ENCODE results near the gene DNAH5. TPM values are rescaled to one million over a fixed set of nuclear protein-coding genes. Genes with fewer than 3 reads are reported as not detected.

DNAH5 gene
- total RNA-seq, 5 donors from 2014 or later (not counting 1 experiment from before 2014, with no cell fraction given) = 0.03 TPM; not detected in 4

GRCh38 chr5:13865312-13865711, 79.2 kb downstream of the DNAH5 start:
- CTCF ChIA-PET = no interaction called here
- no peaks in the 10 kb centered on the region for H3K27me3 ChIP-seq (replicated peaks in 1 of 2; ENCODE audit: control insufficient read depth in 2 of 2, extremely low read depth in 1 of 2, insufficient read depth in 2 of 2, low read length in 1 of 2)
- H3K4me1 Mint-ChIP-seq = no peaks in the 10 kb centered on the region
- H3K4me1 ChIP-seq (ENCODE audit: control insufficient read depth in 1 of 2, extremely low read depth in 1 of 2, insufficient read depth in 2 of 2, low read length in 2 of 2) = no peaks in the 10 kb centered on the region
- H3K9me3 Mint-ChIP-seq = peaks cover 6 to 29% (median 20%) of the 10 kb centered on the region in 3 donors
- H3K27ac Mint-ChIP-seq = no peak overlapping the region
- no peaks in the 10 kb centered on the region for H3K27me3 Mint-ChIP-seq
- no peak overlapping the region for H3K27ac ChIP-seq (ENCODE audit: low read length)
- no peaks in the 10 kb centered on the region for H3K36me3 Mint-ChIP-seq
- H3K36me3 ChIP-seq (ENCODE audit: control insufficient read depth in 2 of 2, extremely low read depth in 1 of 2, insufficient read depth in 1 of 2, low read length in 1 of 2) = no peaks in the 10 kb centered on the region
- H3K4me3 Mint-ChIP-seq = no peak overlapping the region
- no peak overlapping the region for H3K4me3 ChIP-seq (ENCODE audit: control insufficient read depth in 1 of 2, extremely low read depth in 1 of 2, low read length in 1 of 2)
- no peak for DNase-seq
- no peaks in the 10 kb centered on the region for H3K9me3 ChIP-seq
- no peak for ATAC-seq (replicated peaks in 1 of 4)
- POLR2A ChIA-PET = no interaction called here

- H3K4me1 ChIP-seq (ENCODE audit: control insufficient read depth in 1 of 2, extremely low read depth in 1 of 2, insufficient read depth in 2 of 2, low read length in 2 of 2) = no peaks in the 10 kb centered on the region
- DNase-seq (no peak), ATAC-seq (replicated peaks in 1 of 4) (no peak)
- no peaks in the 10 kb centered on the region for H3K36me3 ChIP-seq (ENCODE audit: control insufficient read depth in 2 of 2, extremely low read depth in 1 of 2, insufficient read depth in 1 of 2, low read length in 1 of 2)
- ChIA-PET CTCF (no interaction called here), POLR2A (no interaction called here)
- H3K4me3 ChIP-seq (ENCODE audit: control insufficient read depth in 1 of 2, extremely low read depth in 1 of 2, low read length in 1 of 2) = no peak overlapping the region
- Mint-ChIP-seq H3K4me3 (no peak overlapping the region), H3K27ac (no peak overlapping the region), H3K36me3 (no peaks in the 10 kb centered on the region), H3K9me3 (peaks cover 16 to 43% (median 21%) of the 10 kb centered on the region in 3 donors), H3K27me3 (no peaks in the 10 kb centered on the region), H3K4me1 (no peaks in the 10 kb centered on the region)
- H3K27ac ChIP-seq (ENCODE audit: low read length) = no peak overlapping the region
- no peaks in the 10 kb centered on the region for H3K27me3 ChIP-seq (replicated peaks in 1 of 2; ENCODE audit: control insufficient read depth in 2 of 2, extremely low read depth in 1 of 2, insufficient read depth in 2 of 2, low read length in 1 of 2)
- H3K9me3 ChIP-seq = no peaks in the 10 kb centered on the region
- 79% methylated on average over 3 of the region's 4 CpGs for WGBS (ENCODE audit: insufficient coverage)
These were observed 84.3 kb downstream of the DNAH5 start for GRCh38 chr5:13860146-13860545.

- ATAC-seq (replicated peaks in 1 of 4) (no peak), DNase-seq (no peak)
- H3K27me3 Mint-ChIP-seq = no peaks in the 10 kb centered on the region
- H3K36me3 ChIP-seq (ENCODE audit: control insufficient read depth in 2 of 2, extremely low read depth in 1 of 2, insufficient read depth in 1 of 2, low read length in 1 of 2) = no peaks in the 10 kb centered on the region
- no peak overlapping the region for H3K4me3 Mint-ChIP-seq
- H3K4me1 Mint-ChIP-seq = no peaks in the 10 kb centered on the region
- no peak overlapping the region for H3K27ac ChIP-seq (ENCODE audit: low read length)
- no peaks in the 10 kb centered on the region for H3K36me3 Mint-ChIP-seq
- no peaks in the 10 kb centered on the region for H3K9me3 ChIP-seq
- no peaks in the 10 kb centered on the region for H3K4me1 ChIP-seq (ENCODE audit: control insufficient read depth in 1 of 2, extremely low read depth in 1 of 2, insufficient read depth in 2 of 2, low read length in 2 of 2)
- H3K9me3 Mint-ChIP-seq = peaks cover 16 to 43% (median 21%) of the 10 kb centered on the region in 3 donors
- H3K4me3 ChIP-seq (ENCODE audit: control insufficient read depth in 1 of 2, extremely low read depth in 1 of 2, low read length in 1 of 2) = no peak overlapping the region
- ChIA-PET CTCF (interaction anchor here in 1 of 2 donors (0.6 kb wide), 1 partner anchor 217 kb away, joined by 3 read pairs; no protein-coding TSS in a partner anchor), POLR2A (no interaction called here)
- no CpG with 5 or more reads among the region's 5 CpGs for WGBS (ENCODE audit: insufficient coverage)
- no peak overlapping the region for H3K27ac Mint-ChIP-seq
- no peaks in the 10 kb centered on the region for H3K27me3 ChIP-seq (replicated peaks in 1 of 2; ENCODE audit: control insufficient read depth in 2 of 2, extremely low read depth in 1 of 2, insufficient read depth in 2 of 2, low read length in 1 of 2)
These were observed 85.0 kb downstream of the DNAH5 start for GRCh38 chr5:13859270-13860065.

- ChIA-PET POLR2A (no interaction called here), CTCF (no interaction called here)
- no peaks in the 10 kb centered on the region for H3K4me1 ChIP-seq (ENCODE audit: control insufficient read depth in 1 of 2, extremely low read depth in 1 of 2, insufficient read depth in 2 of 2, low read length in 2 of 2)
- no peak overlapping the region for H3K4me3 ChIP-seq (ENCODE audit: control insufficient read depth in 1 of 2, extremely low read depth in 1 of 2, low read length in 1 of 2)
- Mint-ChIP-seq H3K4me1 (no peaks in the 10 kb centered on the region), H3K27me3 (no peaks in the 10 kb centered on the region), H3K27ac (no peak overlapping the region), H3K36me3 (no peaks in the 10 kb centered on the region), H3K9me3 (peaks cover 5 to 12% (median 10%) of the 10 kb centered on the region in 3 donors), H3K4me3 (no peak overlapping the region)
- no peak overlapping the region for H3K27ac ChIP-seq (ENCODE audit: low read length)
- DNase-seq (no peak), ATAC-seq (replicated peaks in 1 of 4) (no peak)
- no peaks in the 10 kb centered on the region for H3K27me3 ChIP-seq (replicated peaks in 1 of 2; ENCODE audit: control insufficient read depth in 2 of 2, extremely low read depth in 1 of 2, insufficient read depth in 2 of 2, low read length in 1 of 2)
- no peaks in the 10 kb centered on the region for H3K36me3 ChIP-seq (ENCODE audit: control insufficient read depth in 2 of 2, extremely low read depth in 1 of 2, insufficient read depth in 1 of 2, low read length in 1 of 2)
- no peaks in the 10 kb centered on the region for H3K9me3 ChIP-seq
- WGBS (ENCODE audit: insufficient coverage) = 88% methylated on average over 5 of the region's 6 CpGs
These were observed 101.2 kb downstream of the DNAH5 start for GRCh38 chr5:13843175-13843846.

- Mint-ChIP-seq H3K4me1 (no peaks in the 10 kb centered on the region), H3K4me3 (no peak overlapping the region), H3K27ac (no peak overlapping the region), H3K36me3 (no peaks in the 10 kb centered on the region), H3K9me3 (peaks cover 9 to 32% (median 20%) of the 10 kb centered on the region in 3 donors), H3K27me3 (no peaks in the 10 kb centered on the region)
- CTCF ChIA-PET = no interaction called here
- ATAC-seq (replicated peaks in 1 of 4) (no peak), DNase-seq (no peak)
- Histone ChIP-seq H3K36me3 (ENCODE audit: control insufficient read depth in 2 of 2, extremely low read depth in 1 of 2, insufficient read depth in 1 of 2, low read length in 1 of 2) (no peaks in the 10 kb centered on the region), H3K9me3 (no peaks in the 10 kb centered on the region), H3K27ac (ENCODE audit: low read length) (no peak overlapping the region), H3K4me1 (ENCODE audit: control insufficient read depth in 1 of 2, extremely low read depth in 1 of 2, insufficient read depth in 2 of 2, low read length in 2 of 2) (no peaks in the 10 kb centered on the region), H3K27me3 (replicated peaks in 1 of 2; ENCODE audit: control insufficient read depth in 2 of 2, extremely low read depth in 1 of 2, insufficient read depth in 2 of 2, low read length in 1 of 2) (no peaks in the 10 kb centered on the region), H3K4me3 (ENCODE audit: control insufficient read depth in 1 of 2, extremely low read depth in 1 of 2, low read length in 1 of 2) (no peak overlapping the region)
- no CpG with 5 or more reads among the region's 3 CpGs for WGBS (ENCODE audit: insufficient coverage)
- POLR2A ChIA-PET = no interaction called here
These were observed 111.0 kb downstream of the DNAH5 start for GRCh38 chr5:13833440-13833839.

- H3K36me3 ChIP-seq (ENCODE audit: control insufficient read depth in 2 of 2, extremely low read depth in 1 of 2, insufficient read depth in 1 of 2, low read length in 1 of 2) = no peaks in the 10 kb centered on the region
- H3K27me3 ChIP-seq (replicated peaks in 1 of 2; ENCODE audit: control insufficient read depth in 2 of 2, extremely low read depth in 1 of 2, insufficient read depth in 2 of 2, low read length in 1 of 2) = no peaks in the 10 kb centered on the region
- H3K27ac Mint-ChIP-seq = no peak overlapping the region
- H3K9me3 ChIP-seq = no peaks in the 10 kb centered on the region
- H3K27me3 Mint-ChIP-seq = no peaks in the 10 kb centered on the region
- no peak overlapping the region for H3K4me3 ChIP-seq (ENCODE audit: control insufficient read depth in 1 of 2, extremely low read depth in 1 of 2, low read length in 1 of 2)
- CTCF ChIA-PET = no interaction called here
- no peaks in the 10 kb centered on the region for H3K4me1 ChIP-seq (ENCODE audit: control insufficient read depth in 1 of 2, extremely low read depth in 1 of 2, insufficient read depth in 2 of 2, low read length in 2 of 2)
- ATAC-seq (replicated peaks in 1 of 4) (no peak), DNase-seq (no peak)
- H3K4me1 Mint-ChIP-seq = no peaks in the 10 kb centered on the region
- H3K36me3 Mint-ChIP-seq = no peaks in the 10 kb centered on the region
- H3K4me3 Mint-ChIP-seq = no peak overlapping the region
- POLR2A ChIA-PET = no interaction called here
- H3K9me3 Mint-ChIP-seq = peaks cover 13 to 34% (median 16%) of the 10 kb centered on the region in 3 donors
- WGBS (ENCODE audit: insufficient coverage) = 50% methylated on average over 2 of the region's 3 CpGs
- no peak overlapping the region for H3K27ac ChIP-seq (ENCODE audit: low read length)
These were observed 113.1 kb downstream of the DNAH5 start for GRCh38 chr5:13831351-13831750.
